ENCODE results near the gene MEI1.

The MEI1 gene

DNA sequence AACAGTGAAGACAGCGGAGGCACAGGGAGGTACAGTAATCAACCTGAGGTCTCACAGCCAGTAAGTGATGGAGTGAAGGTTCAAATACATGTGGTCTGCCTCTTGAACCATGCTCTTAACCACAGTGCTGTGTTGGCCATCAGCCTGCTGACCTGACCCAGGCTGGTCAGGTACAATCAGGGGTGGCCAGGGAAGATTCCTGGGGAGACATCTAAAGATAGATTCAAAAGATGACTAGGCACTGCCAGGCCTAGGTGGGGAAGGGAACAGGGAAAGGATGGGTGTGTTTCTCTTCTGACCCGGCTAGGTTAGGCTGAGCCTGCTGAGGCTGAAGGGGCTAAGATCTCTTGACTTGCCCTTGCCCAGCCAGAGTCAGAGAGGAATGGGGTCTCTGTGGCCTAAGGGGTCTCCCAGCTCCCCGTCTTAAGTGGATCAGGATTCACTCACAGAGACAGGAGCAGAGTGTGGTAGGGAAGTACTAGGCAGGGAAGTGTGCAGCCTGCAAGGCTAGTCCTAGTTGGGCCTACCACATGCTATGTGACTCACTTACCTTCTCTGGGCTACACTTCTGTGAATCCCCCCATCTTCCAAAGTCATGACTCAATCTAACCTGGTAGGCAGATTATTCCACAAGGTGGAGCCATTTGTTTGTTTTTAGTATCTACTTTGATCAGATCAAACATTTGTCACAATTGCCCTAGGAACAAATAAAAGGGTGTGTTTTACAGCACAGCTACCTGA is 123.2 kb downstream of the MEI1 start:
- Histone ChIP-seq H2BK12ac (ENCODE audit: low read length) (no peak overlapping the region), H3K9me3 (replicated peaks in 1 of 2; ENCODE audit: control insufficient read depth in 2 of 2, insufficient read depth in 1 of 2, low read depth in 1 of 2, low read length in 2 of 2) (no peaks in the 10 kb centered on the region), H3K18ac (ENCODE audit: low read length) (no peak overlapping the region), H3K79me1 (ENCODE audit: low read depth, low read length) (no peaks in the 10 kb centered on the region), H3K36me3 (replicated peaks in 1 of 2; ENCODE audit: control insufficient read depth in 2 of 2, insufficient read depth in 2 of 2, low read length in 2 of 2) (peaks cover 11 to 49% of the 10 kb centered on the region in 2 donors), H4K91ac (ENCODE audit: low read depth, low read length, poor library complexity) (no peak overlapping the region), H3K9ac (ENCODE audit: low read depth, low read length, poor library complexity) (no peak overlapping the region), H3K4ac (ENCODE audit: low read length) (no peak overlapping the region), H2AK5ac (ENCODE audit: low read depth, low read length) (no peak overlapping the region), H3K27me3 (ENCODE audit: control insufficient read depth in 3 of 3, insufficient read depth in 3 of 3, low read depth in 1 of 3, low read length in 3 of 3) (no peaks in the 10 kb centered on the region), H2BK15ac (ENCODE audit: low read length) (no peak overlapping the region), H2BK5ac (ENCODE audit: low read length) (no peak overlapping the region), H3K14ac (ENCODE audit: low read length) (no peak overlapping the region), H3K4me1 (ENCODE audit: control insufficient read depth in 2 of 2, insufficient read depth in 1 of 2, low read depth in 1 of 2, low read length in 2 of 2) (peaks cover 17 to 32% of the 10 kb centered on the region in 2 donors), H3K27ac (replicated peaks; ENCODE audit: low read length) (no peak overlapping the region), H2BK120ac (ENCODE audit: low read depth, low read length) (no peak overlapping the region), H3K4me3 (ENCODE audit: low read length in 2 of 2) (no peak overlapping the region), H4K8ac (ENCODE audit: low read depth, low read length) (no peak overlapping the region), H2AFZ (ENCODE audit: low read length) (no peak overlapping the region), H3K4me2 (ENCODE audit: insufficient read depth, low read length, poor library complexity, severe bottlenecking) (no peak overlapping the region), H3K23ac (ENCODE audit: low read depth, low read length, poor library complexity) (no peak overlapping the region)
- no peak for DNase-seq (ENCODE audit: low spot score)
- no CpG with 5 or more reads among the region's 3 CpGs for WGBS, 2 donors (ENCODE audit: extremely low coverage in 2 of 2, insufficient read length in 2 of 2, insufficient replicate concordance in 1 of 2)

DNA sequence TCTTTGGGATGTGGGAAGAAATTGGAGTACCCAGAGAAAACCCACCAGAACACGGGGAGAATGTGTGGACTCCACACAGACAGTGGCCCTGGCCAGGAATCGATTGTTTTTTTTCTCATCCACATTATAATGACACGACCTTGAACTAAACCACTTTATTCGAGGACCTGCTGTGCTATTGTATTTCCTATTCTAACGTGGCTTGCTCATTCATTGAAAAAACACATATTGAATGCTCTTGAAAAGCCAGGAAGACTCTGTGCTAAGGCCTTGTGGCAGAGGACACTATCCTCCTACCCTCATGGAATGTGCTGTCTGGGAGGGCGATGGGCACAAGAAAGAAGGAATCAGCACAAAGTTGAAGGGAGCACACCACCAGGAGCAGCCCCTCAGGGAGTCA is 124.5 kb downstream of the MEI1 start:
- Histone ChIP-seq H3K27me3 (ENCODE audit: control insufficient read depth in 3 of 3, insufficient read depth in 3 of 3, low read depth in 1 of 3, low read length in 3 of 3) (no peaks in the 10 kb centered on the region), H3K4me1 (ENCODE audit: control insufficient read depth in 2 of 2, insufficient read depth in 1 of 2, low read depth in 1 of 2, low read length in 2 of 2) (peaks cover 24 to 32% of the 10 kb centered on the region in 2 donors), H3K4me2 (ENCODE audit: insufficient read depth, low read length, poor library complexity, severe bottlenecking) (no peak overlapping the region), H3K36me3 (replicated peaks in 1 of 2; ENCODE audit: control insufficient read depth in 2 of 2, insufficient read depth in 2 of 2, low read length in 2 of 2) (peaks cover 11 to 43% of the 10 kb centered on the region in 2 donors), H4K91ac (ENCODE audit: low read depth, low read length, poor library complexity) (no peak overlapping the region), H3K18ac (ENCODE audit: low read length) (peak overlapping the region; percentile 29), H3K9me3 (replicated peaks in 1 of 2; ENCODE audit: control insufficient read depth in 2 of 2, insufficient read depth in 1 of 2, low read depth in 1 of 2, low read length in 2 of 2) (no peaks in the 10 kb centered on the region), H4K8ac (ENCODE audit: low read depth, low read length) (no peak overlapping the region), H3K4me3 (ENCODE audit: low read length in 2 of 2) (no peak overlapping the region), H3K14ac (ENCODE audit: low read length) (no peak overlapping the region), H2BK120ac (ENCODE audit: low read depth, low read length) (no peak overlapping the region), H2BK12ac (ENCODE audit: low read length) (no peak overlapping the region), H2AFZ (ENCODE audit: low read length) (no peak overlapping the region), H2BK5ac (ENCODE audit: low read length) (no peak overlapping the region), H3K4ac (ENCODE audit: low read length) (no peak overlapping the region), H2AK5ac (ENCODE audit: low read depth, low read length) (peak overlapping the region; percentile 39), H2BK15ac (ENCODE audit: low read length) (no peak overlapping the region), H3K27ac (replicated peaks; ENCODE audit: low read length) (no peak overlapping the region), H3K23ac (ENCODE audit: low read depth, low read length, poor library complexity) (peak overlapping the region; percentile 66), H3K9ac (ENCODE audit: low read depth, low read length, poor library complexity) (no peak overlapping the region), H3K79me1 (ENCODE audit: low read depth, low read length) (no peaks in the 10 kb centered on the region)
- WGBS, 2 donors (ENCODE audit: extremely low coverage in 2 of 2, insufficient read length in 2 of 2, insufficient replicate concordance in 1 of 2), result no CpG with 5 or more reads among the region's 6 CpGs
- DNase-seq (ENCODE audit: low spot score), result no peak

DNA sequence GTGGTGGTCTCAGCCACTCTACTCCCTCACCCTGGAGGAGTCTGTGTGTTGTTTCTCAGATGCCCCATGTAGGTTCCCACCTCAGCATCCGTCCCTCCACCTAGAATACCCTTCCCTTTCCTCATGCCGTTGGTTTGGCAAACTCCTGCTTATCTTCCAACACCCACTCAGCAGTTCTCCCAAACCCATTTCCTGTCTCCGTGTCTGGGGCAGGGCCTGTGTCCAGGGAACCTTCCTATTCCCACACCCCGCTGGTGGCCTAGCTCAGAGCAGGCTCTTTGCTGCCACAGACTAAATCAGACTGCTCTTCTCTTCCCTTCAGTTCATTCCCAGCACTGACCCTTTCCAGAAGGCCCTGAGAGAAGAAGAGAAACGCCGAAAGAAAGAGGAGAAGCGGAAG is 126.1 kb downstream of the MEI1 start:
- Histone ChIP-seq H3K79me1 (ENCODE audit: low read depth, low read length) (no peaks in the 10 kb centered on the region), H3K27me3 (ENCODE audit: control insufficient read depth in 3 of 3, insufficient read depth in 3 of 3, low read depth in 1 of 3, low read length in 3 of 3) (no peaks in the 10 kb centered on the region), H3K4me3 (ENCODE audit: low read length in 2 of 2) (no peak overlapping the region), H3K27ac (replicated peaks; ENCODE audit: low read length) (no peak overlapping the region), H2BK15ac (ENCODE audit: low read length) (no peak overlapping the region), H4K91ac (ENCODE audit: low read depth, low read length, poor library complexity) (no peak overlapping the region), H3K9ac (ENCODE audit: low read depth, low read length, poor library complexity) (no peak overlapping the region), H3K14ac (ENCODE audit: low read length) (no peak overlapping the region), H2AFZ (ENCODE audit: low read length) (no peak overlapping the region), H2BK120ac (ENCODE audit: low read depth, low read length) (no peak overlapping the region), H4K8ac (ENCODE audit: low read depth, low read length) (no peak overlapping the region), H3K23ac (ENCODE audit: low read depth, low read length, poor library complexity) (no peak overlapping the region), H2BK5ac (ENCODE audit: low read length) (peak overlapping the region; percentile 8), H3K18ac (ENCODE audit: low read length) (no peak overlapping the region), H3K4ac (ENCODE audit: low read length) (no peak overlapping the region), H3K4me2 (ENCODE audit: insufficient read depth, low read length, poor library complexity, severe bottlenecking) (no peak overlapping the region), H3K36me3 (replicated peaks in 1 of 2; ENCODE audit: control insufficient read depth in 2 of 2, insufficient read depth in 2 of 2, low read length in 2 of 2) (peaks cover 7 to 38% of the 10 kb centered on the region in 2 donors), H3K4me1 (ENCODE audit: control insufficient read depth in 2 of 2, insufficient read depth in 1 of 2, low read depth in 1 of 2, low read length in 2 of 2) (peaks cover 24 to 32% of the 10 kb centered on the region in 2 donors), H2BK12ac (ENCODE audit: low read length) (no peak overlapping the region), H2AK5ac (ENCODE audit: low read depth, low read length) (peak overlapping the region; percentile 70), H3K9me3 (replicated peaks in 1 of 2; ENCODE audit: control insufficient read depth in 2 of 2, insufficient read depth in 1 of 2, low read depth in 1 of 2, low read length in 2 of 2) (no peaks in the 10 kb centered on the region)
- DNase-seq (ENCODE audit: low spot score), result no peak
- no CpG with 5 or more reads among the region's 7 CpGs for WGBS, 2 donors (ENCODE audit: extremely low coverage in 2 of 2, insufficient read length in 2 of 2, insufficient replicate concordance in 1 of 2)

DNA sequence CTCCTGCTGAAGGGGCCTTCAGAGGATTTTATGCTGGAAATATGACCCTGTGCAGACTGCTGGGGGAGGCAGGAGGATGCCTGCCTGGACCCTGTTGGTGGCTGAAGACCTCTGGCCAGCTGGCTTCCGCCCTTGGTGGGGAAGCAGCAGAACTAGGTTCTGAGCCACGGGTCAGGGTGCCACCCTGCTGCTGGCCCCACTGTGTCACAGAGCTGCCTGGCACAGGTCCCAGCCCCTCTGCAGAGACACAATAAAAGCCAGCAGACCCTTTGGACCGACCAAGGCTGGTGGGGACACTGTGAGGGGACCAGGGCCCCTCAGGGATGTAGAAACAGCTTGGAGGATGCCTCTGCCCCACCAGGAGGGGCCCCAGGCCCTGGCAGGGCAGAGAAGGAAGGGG is 126.7 kb downstream of the MEI1 start:
- Histone ChIP-seq H2BK5ac (ENCODE audit: low read length) (peak overlapping the region; percentile 8), H3K18ac (ENCODE audit: low read length) (peak overlapping the region; percentile 1), H3K23ac (ENCODE audit: low read depth, low read length, poor library complexity) (no peak overlapping the region), H3K14ac (ENCODE audit: low read length) (no peak overlapping the region), H2BK12ac (ENCODE audit: low read length) (no peak overlapping the region), H2BK15ac (ENCODE audit: low read length) (no peak overlapping the region), H4K8ac (ENCODE audit: low read depth, low read length) (no peak overlapping the region), H2AFZ (ENCODE audit: low read length) (no peak overlapping the region), H3K27me3 (ENCODE audit: control insufficient read depth in 3 of 3, insufficient read depth in 3 of 3, low read depth in 1 of 3, low read length in 3 of 3) (no peaks in the 10 kb centered on the region), H3K4me1 (ENCODE audit: control insufficient read depth in 2 of 2, insufficient read depth in 1 of 2, low read depth in 1 of 2, low read length in 2 of 2) (peaks cover 21 to 28% of the 10 kb centered on the region in 2 donors), H2AK5ac (ENCODE audit: low read depth, low read length) (peak overlapping the region; percentile 53), H3K27ac (replicated peaks; ENCODE audit: low read length) (no peak overlapping the region), H3K9me3 (replicated peaks in 1 of 2; ENCODE audit: control insufficient read depth in 2 of 2, insufficient read depth in 1 of 2, low read depth in 1 of 2, low read length in 2 of 2) (no peaks in the 10 kb centered on the region), H3K79me1 (ENCODE audit: low read depth, low read length) (no peaks in the 10 kb centered on the region), H2BK120ac (ENCODE audit: low read depth, low read length) (no peak overlapping the region), H4K91ac (ENCODE audit: low read depth, low read length, poor library complexity) (no peak overlapping the region), H3K4ac (ENCODE audit: low read length) (no peak overlapping the region), H3K9ac (ENCODE audit: low read depth, low read length, poor library complexity) (peak overlapping the region; percentile 7), H3K4me3 (ENCODE audit: low read length in 2 of 2) (no peak overlapping the region), H3K36me3 (replicated peaks in 1 of 2; ENCODE audit: control insufficient read depth in 2 of 2, insufficient read depth in 2 of 2, low read length in 2 of 2) (peaks cover 4 to 39% of the 10 kb centered on the region in 2 donors), H3K4me2 (ENCODE audit: insufficient read depth, low read length, poor library complexity, severe bottlenecking) (no peak overlapping the region)
- WGBS, 2 donors (ENCODE audit: extremely low coverage in 2 of 2, insufficient read length in 2 of 2, insufficient replicate concordance in 1 of 2), result no CpG with 5 or more reads among the region's 3 CpGs
- DNase-seq (ENCODE audit: low spot score), result no peak

Data from neuronal stem cell (in vitro differentiated cells).